Ovary (tissue), 3 donors: ENCODE data around the gene PLEKHB2.

ENCODE experiments used
- EP300 ChIP-seq: sonication (generic); formaldehyde crosslinking; IDR thresholded peaks from one replicate; pipeline ENCODE4 v1.6.1; 2017; ENCODE audit warnings: antibody characterized with exemption
- POLR2A ChIP-seq: fragments of 450-650 bp; IDR thresholded peaks from one replicate; pipeline ENCODE4 v1.6.1; 2017; ENCODE audit warnings: antibody characterized with exemption, mild to moderate bottlenecking, moderate library complexity
- TF ChIP-seq, protein P1 (sequence below), 3 donors: fragments of 450-650 bp in 2 of 3; fragments of 200-600 bp in 1 of 3; IDR thresholded peaks; one replicate each; pipeline versions ENCODE4 v1.5.1 to v1.8.0; 2016 to 2022; ENCODE audit warnings: antibody characterized with exemption in 3 of 3, mild to moderate bottlenecking in 1 of 3
- donor health status: DM: no; HTN: no; CAD: no.

DNA sequence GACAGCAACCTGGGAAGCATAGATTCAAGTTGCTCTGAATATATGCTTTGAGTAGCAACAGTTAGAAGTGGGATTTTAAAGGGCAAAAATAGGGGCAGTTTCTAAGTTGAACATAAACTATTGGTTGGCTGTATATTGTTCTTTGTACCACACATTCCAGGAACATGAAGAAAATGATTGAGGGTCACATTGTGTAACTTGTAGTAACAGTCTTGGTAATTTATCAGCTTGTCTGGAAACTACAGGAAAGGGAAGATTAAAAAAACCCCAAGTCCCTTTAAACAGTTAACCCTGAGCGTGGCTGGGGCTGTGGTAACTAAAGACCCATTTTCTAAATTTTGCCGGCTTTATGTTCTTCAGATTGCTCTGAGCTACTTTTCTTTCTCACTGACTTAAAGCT lies 7.4 kb downstream of the PLEKHB2 start:
- TF ChIP-seq POLR2A = no peak
- TF ChIP-seq, protein P1, sequence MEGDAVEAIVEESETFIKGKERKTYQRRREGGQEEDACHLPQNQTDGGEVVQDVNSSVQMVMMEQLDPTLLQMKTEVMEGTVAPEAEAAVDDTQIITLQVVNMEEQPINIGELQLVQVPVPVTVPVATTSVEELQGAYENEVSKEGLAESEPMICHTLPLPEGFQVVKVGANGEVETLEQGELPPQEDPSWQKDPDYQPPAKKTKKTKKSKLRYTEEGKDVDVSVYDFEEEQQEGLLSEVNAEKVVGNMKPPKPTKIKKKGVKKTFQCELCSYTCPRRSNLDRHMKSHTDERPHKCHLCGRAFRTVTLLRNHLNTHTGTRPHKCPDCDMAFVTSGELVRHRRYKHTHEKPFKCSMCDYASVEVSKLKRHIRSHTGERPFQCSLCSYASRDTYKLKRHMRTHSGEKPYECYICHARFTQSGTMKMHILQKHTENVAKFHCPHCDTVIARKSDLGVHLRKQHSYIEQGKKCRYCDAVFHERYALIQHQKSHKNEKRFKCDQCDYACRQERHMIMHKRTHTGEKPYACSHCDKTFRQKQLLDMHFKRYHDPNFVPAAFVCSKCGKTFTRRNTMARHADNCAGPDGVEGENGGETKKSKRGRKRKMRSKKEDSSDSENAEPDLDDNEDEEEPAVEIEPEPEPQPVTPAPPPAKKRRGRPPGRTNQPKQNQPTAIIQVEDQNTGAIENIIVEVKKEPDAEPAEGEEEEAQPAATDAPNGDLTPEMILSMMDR (IDR thresholded peaks at IDR 0.05) = no peak
- TF ChIP-seq EP300 = no peak
